Neural progenitor cell (in vitro differentiated cells): ENCODE results near the gene MSI1.
A peak's percentile ranks its signal among the peaks of the same experiment; 100 is the strongest.

Source experiments
- CTCF ChIP-seq: fragments of 200-600 bp; sonication (generic); IDR thresholded peaks from 2 replicates; pipeline ENCODE4 v1.5.1; 2017; ENCODE audit warnings: antibody characterized with exemption, mild to moderate bottlenecking
- EZH2 ChIP-seq: fragments of 200-600 bp; sonication (generic); IDR thresholded peaks from 2 replicates; pipeline ENCODE4 v1.6.1; 2017; ENCODE audit warnings: antibody characterized with exemption, mild to moderate bottlenecking, moderate library complexity

DNA sequence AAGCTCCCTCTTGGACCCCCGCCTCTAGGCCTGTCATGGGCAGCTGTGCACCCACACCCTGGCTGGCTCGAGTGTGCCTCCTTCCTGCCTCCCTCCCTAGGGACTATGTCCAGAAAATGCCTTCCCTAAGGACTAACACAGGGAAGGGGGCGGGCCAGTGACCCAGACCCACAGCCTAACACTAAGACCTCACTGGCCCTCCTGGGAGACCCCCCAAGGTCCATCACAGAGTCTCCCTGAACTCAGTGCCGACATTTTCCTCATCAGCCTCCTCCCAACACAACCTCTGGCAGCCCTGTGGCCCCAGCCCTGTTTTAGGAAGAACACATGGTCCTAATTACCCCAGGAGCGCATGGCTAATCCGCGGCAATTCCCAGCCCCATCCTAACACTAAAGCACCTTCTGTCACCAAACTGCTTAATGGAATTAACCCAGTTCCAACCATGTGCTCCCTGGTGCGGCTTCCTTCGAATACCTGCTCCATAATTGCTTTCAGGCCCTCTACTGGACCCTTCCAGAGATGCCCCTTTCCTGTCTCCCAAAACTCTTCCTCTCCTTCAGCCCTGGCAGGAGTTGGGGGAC lies 5.6 kb downstream of the MSI1 start:
- TF ChIP-seq CTCF = peak; percentile 10
- no peak for TF ChIP-seq EZH2
